HL-60 (cell line): ENCODE results near the gene GABRB3.

ENCODE experiments used
- DNase-seq, 2 experiments: peaks; one replicate each; pipeline ENCODE4 v3.0.0-alpha.2; 2010 to 2020; ENCODE audit warnings: low read depth in 1 of 2, low spot score in 1 of 2
- H3K27ac ChIP-seq: fragments of 250-450 bp; sonication (Bioruptor Pico); replicated peaks from 2 replicates; pipeline ENCODE4 v1.5.1; 2020; ENCODE audit warnings: mild to moderate bottlenecking, moderate library complexity
- H3K27me3 ChIP-seq: fragments of 250-450 bp; sonication (Bioruptor Pico); 2 replicates; pipeline ENCODE4 v1.5.1; 2021; ENCODE audit warnings: mild to moderate bottlenecking, moderate library complexity; ENCODE audit not compliant: insufficient read depth, poor library complexity, severe bottlenecking
- H3K4me3 ChIP-seq: replicated peaks from 2 replicates; pipeline ENCODE4 v1.5.1; 2011; ENCODE audit warnings: mild to moderate bottlenecking, control low read depth, low read length; ENCODE audit not compliant: insufficient read depth
- GABPA ChIP-seq: IDR thresholded peaks from 2 replicates; pipeline ENCODE4 v1.6.1; 2012; ENCODE audit warnings: low read depth
- POLR2AphosphoS5 ChIP-seq: IDR thresholded peaks from 2 replicates; pipeline ENCODE4 v1.6.1; 2012; ENCODE audit warnings: low read depth
- SPI1 ChIP-seq: IDR thresholded peaks from 2 replicates; pipeline ENCODE4 v1.6.1; 2012; ENCODE audit warnings: low read depth, mild to moderate bottlenecking, borderline replicate concordance
- TF ChIP-seq, protein P1 (sequence below): IDR thresholded peaks from 2 replicates; pipeline ENCODE4 v1.6.1; 2012; ENCODE audit warnings: low read depth; ENCODE audit not compliant: insufficient replicate concordance
- TF ChIP-seq, protein P2 (sequence below): IDR thresholded peaks from one replicate; pipeline ENCODE4 v1.5.1; 2011; ENCODE audit warnings: low read length, control low read depth, inconsistent platforms; ENCODE audit not compliant: insufficient read depth

GABRB3 gene

DNA sequence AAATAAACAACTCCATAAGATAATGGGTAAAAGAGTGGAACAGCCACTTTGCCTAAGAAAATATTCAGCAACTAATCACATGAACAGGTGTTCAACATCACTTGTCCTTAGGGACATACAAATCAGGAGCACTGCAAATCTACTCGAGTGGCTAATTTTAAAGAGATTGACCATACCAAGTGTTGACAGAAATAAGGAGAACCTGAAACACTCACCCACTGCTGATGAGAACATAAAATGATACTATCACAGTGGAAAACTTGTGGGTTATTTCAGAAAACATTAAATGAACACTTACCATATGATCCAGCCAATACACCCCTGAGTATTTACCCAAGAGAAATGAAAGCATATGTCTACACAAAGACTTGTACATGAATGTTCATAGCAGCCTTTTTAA, 70.5 kb downstream of the GABRB3 start:
- DNase-seq: no peak
- Histone ChIP-seq H3K27ac (no peak overlapping the region), H3K27me3 (no peaks in the 10 kb centered on the region), H3K4me3 (no peak overlapping the region)
- TF ChIP-seq GABPA (no peak), POLR2AphosphoS5 (no peak), SPI1 (no peak)
- TF ChIP-seq, protein P1, sequence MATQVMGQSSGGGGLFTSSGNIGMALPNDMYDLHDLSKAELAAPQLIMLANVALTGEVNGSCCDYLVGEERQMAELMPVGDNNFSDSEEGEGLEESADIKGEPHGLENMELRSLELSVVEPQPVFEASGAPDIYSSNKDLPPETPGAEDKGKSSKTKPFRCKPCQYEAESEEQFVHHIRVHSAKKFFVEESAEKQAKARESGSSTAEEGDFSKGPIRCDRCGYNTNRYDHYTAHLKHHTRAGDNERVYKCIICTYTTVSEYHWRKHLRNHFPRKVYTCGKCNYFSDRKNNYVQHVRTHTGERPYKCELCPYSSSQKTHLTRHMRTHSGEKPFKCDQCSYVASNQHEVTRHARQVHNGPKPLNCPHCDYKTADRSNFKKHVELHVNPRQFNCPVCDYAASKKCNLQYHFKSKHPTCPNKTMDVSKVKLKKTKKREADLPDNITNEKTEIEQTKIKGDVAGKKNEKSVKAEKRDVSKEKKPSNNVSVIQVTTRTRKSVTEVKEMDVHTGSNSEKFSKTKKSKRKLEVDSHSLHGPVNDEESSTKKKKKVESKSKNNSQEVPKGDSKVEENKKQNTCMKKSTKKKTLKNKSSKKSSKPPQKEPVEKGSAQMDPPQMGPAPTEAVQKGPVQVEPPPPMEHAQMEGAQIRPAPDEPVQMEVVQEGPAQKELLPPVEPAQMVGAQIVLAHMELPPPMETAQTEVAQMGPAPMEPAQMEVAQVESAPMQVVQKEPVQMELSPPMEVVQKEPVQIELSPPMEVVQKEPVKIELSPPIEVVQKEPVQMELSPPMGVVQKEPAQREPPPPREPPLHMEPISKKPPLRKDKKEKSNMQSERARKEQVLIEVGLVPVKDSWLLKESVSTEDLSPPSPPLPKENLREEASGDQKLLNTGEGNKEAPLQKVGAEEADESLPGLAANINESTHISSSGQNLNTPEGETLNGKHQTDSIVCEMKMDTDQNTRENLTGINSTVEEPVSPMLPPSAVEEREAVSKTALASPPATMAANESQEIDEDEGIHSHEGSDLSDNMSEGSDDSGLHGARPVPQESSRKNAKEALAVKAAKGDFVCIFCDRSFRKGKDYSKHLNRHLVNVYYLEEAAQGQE: no peak
- TF ChIP-seq, protein P2, sequence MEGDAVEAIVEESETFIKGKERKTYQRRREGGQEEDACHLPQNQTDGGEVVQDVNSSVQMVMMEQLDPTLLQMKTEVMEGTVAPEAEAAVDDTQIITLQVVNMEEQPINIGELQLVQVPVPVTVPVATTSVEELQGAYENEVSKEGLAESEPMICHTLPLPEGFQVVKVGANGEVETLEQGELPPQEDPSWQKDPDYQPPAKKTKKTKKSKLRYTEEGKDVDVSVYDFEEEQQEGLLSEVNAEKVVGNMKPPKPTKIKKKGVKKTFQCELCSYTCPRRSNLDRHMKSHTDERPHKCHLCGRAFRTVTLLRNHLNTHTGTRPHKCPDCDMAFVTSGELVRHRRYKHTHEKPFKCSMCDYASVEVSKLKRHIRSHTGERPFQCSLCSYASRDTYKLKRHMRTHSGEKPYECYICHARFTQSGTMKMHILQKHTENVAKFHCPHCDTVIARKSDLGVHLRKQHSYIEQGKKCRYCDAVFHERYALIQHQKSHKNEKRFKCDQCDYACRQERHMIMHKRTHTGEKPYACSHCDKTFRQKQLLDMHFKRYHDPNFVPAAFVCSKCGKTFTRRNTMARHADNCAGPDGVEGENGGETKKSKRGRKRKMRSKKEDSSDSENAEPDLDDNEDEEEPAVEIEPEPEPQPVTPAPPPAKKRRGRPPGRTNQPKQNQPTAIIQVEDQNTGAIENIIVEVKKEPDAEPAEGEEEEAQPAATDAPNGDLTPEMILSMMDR: no peak

DNA sequence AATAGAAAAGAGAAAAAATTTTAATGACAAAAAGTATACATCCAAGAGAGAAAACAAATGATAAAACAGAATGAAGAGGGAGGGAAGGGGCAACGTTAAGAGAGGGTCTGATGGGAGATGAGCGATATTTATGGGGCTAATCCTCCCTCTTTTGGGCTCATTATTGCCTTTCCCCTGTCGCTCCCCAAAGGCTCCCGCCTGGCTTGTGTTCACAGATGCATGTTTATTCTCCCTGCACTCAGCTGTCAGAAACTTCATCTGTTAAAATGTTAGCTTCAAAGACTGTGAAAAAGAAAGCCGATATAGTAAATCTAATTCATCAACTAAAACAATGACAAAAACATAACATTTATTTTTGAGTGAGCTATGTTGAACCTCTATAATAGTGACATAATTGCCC, 74.3 kb downstream of the GABRB3 start:
- TF ChIP-seq, protein P2: no peak
- TF ChIP-seq POLR2AphosphoS5: no peak
- TF ChIP-seq, protein P1: no peak
- TF ChIP-seq SPI1: no peak
- no peak overlapping the region for H3K4me3 ChIP-seq
- DNase-seq: no peak
- no peak overlapping the region for H3K27ac ChIP-seq
- H3K27me3 ChIP-seq: no peaks in the 10 kb centered on the region

DNA sequence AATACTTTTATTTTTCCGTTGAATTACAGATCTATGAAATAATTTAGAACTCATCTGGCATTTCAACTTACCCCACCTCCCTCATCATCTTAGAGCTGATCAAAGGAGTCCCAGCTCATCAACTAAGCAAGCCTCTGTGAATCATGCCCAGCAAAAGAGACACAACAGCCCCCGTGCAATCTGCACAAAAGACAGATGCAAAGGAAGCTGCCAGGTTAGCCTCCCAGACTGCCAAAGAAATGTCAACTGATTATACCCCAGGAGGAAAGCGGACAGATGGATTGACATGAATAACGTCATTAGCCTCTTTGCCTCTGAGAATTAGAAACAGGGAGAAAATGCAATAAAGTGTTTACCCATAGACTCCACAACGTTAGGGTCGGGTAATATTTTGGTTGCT, 75.0 kb downstream of the GABRB3 start:
- DNase-seq: no peak
- TF ChIP-seq, protein P2: no peak
- TF ChIP-seq SPI1 (no peak), POLR2AphosphoS5 (no peak), GABPA (no peak)
- TF ChIP-seq, protein P1: no peak
- Histone ChIP-seq H3K4me3 (no peak overlapping the region), H3K27me3 (no peaks in the 10 kb centered on the region), H3K27ac (no peak overlapping the region)
